Esophagus muscularis mucosa (tissue), 4 donors: Measurements from ENCODE around the gene DDR2. TPM values are rescaled to one million over a fixed set of nuclear protein-coding genes. Genes with fewer than 3 reads are reported as not detected.

Experiments
- DNase-seq: peaks from one replicate; pipeline ENCODE4 v3.0.0-alpha.2; 2017; ENCODE audit errors: extremely low spot score
- H3K27ac ChIP-seq, 4 donors: fragments of 200-600 bp; sonication (generic); replicated peaks in 1 of 4; 1 replicate in 3 of 4; 2 replicates in 1 of 4; pipeline ENCODE4 v1.5.1; 2016 to 2019; ENCODE audit warnings: mild to moderate bottlenecking in 1 of 4
- H3K27me3 ChIP-seq, 4 donors: fragments of 200-600 bp; sonication (generic); one replicate each; pipeline versions ENCODE4 v1.5.1 to v1.6.0; 2016 to 2019
- H3K36me3 ChIP-seq, 4 donors: fragments of 200-600 bp; sonication (generic); one replicate each; pipeline ENCODE4 v1.5.1; 2016 to 2019
- H3K4me1 ChIP-seq, 4 donors: fragments of 200-600 bp; sonication (generic); one replicate each; pipeline ENCODE4 v1.5.1; 2016 to 2019
- H3K4me3 ChIP-seq, 4 donors: fragments of 200-600 bp; sonication (generic); 1 replicate in 2 of 4; 2 replicates in 2 of 4; pipeline ENCODE4 v1.5.1; 2016 to 2019; ENCODE audit warnings: mild to moderate bottlenecking in 4 of 4, moderate library complexity in 1 of 4
- H3K9me3 ChIP-seq, 4 donors: fragments of 200-600 bp; sonication (generic); 1 replicate in 3 of 4; 2 replicates in 1 of 4; pipeline ENCODE4 v1.5.1; 2016 to 2019
- CTCF ChIP-seq, 3 experiments: fragments of 200-600 bp in 2 of 3; fragments of 450-650 bp in 1 of 3; sonication (generic) in 2 of 3; IDR thresholded peaks; one replicate each; pipeline ENCODE4 v1.5.1; 2017 to 2019; ENCODE audit warnings: antibody characterized with exemption in 3 of 3, mild to moderate bottlenecking in 2 of 3, moderate library complexity in 1 of 3
- EP300 ChIP-seq: sonication (generic); formaldehyde crosslinking; IDR thresholded peaks from one replicate; pipeline ENCODE4 v1.6.1; 2017; ENCODE audit warnings: antibody characterized with exemption
- POLR2A ChIP-seq: fragments of 450-650 bp; IDR thresholded peaks from one replicate; pipeline ENCODE4 v1.6.1; 2017; ENCODE audit warnings: antibody characterized with exemption, moderate library complexity, mild to moderate bottlenecking, low read depth
- POLR2AphosphoS5 ChIP-seq, 2 donors: sonication (generic); formaldehyde crosslinking; IDR thresholded peaks; one replicate each; pipeline ENCODE4 v1.6.1; 2017; ENCODE audit warnings: antibody characterized with exemption in 2 of 2
- whole genome bisulfite sequencing: methylation state at CpG from one replicate; pipeline ENCODE4 v1.1.5; 2018; 5-methylcytosine and 5-hydroxymethylcytosine counted together
- intact Hi-C: fragments of 100-400 bp; cut with DNase I; formaldehyde crosslinking; loops from one replicate; pipeline ENCODE4 v1.15.1; 2023
- total RNA-seq, 4 donors: library from RNA; depleted of rRNA; stranded (reverse); fragments of >200 nt; gene quantifications; one replicate each; pipeline versions ENCODE4 v1.1.0 to v1.2.1, GENCODE V29; 2016

The DDR2 gene
- total RNA-seq, 4 donors from 2014 or later = 143 to 194 (median 175) TPM

GRCh38 chr1:162644986-162645314 is 12.7 kb downstream of the DDR2 start:
- intact Hi-C loops = no loop called here
- H3K36me3 ChIP-seq = no peaks in the 10 kb centered on the region
- TF ChIP-seq EP300 = no peak
- TF ChIP-seq CTCF (IDR thresholded peaks at IDR 0.05) = no peak
- no peak for TF ChIP-seq POLR2A
- TF ChIP-seq POLR2AphosphoS5 (IDR thresholded peaks at IDR 0.05) = no peak
- no peak for DNase-seq
- WGBS = 97% methylated on average over 3 of the region's 3 CpGs
- H3K9me3 ChIP-seq = no peaks in the 10 kb centered on the region
- H3K27ac ChIP-seq = no peak overlapping the region
- peaks cover 4 to 81% (median 76%) of the 10 kb centered on the region in 4 donors for H3K4me1 ChIP-seq
- H3K4me3 ChIP-seq = no peak overlapping the region
- H3K27me3 ChIP-seq = no peaks in the 10 kb centered on the region

- H3K27ac ChIP-seq = no peak overlapping the region
- H3K4me1 ChIP-seq = peaks cover 4 to 81% (median 74%) of the 10 kb centered on the region in 4 donors
- TF ChIP-seq POLR2AphosphoS5 (IDR thresholded peaks at IDR 0.05) (no peak), EP300 (no peak), CTCF (IDR thresholded peaks at IDR 0.05) (no peak), POLR2A (no peak)
- H3K27me3 ChIP-seq = no peaks in the 10 kb centered on the region
- no peak overlapping the region for H3K4me3 ChIP-seq
- no peaks in the 10 kb centered on the region for H3K9me3 ChIP-seq
- intact Hi-C loops = no loop called here
- H3K36me3 ChIP-seq = no peaks in the 10 kb centered on the region
- no peak for DNase-seq
- WGBS = 78% methylated on average over 4 of the region's 4 CpGs
Measured at GRCh38 chr1:162645666-162646065, 13.4 kb downstream of the DDR2 start.

GRCh38 chr1:162649583-162649982 is 17.3 kb downstream of the DDR2 start:
- DNase-seq = no peak
- no peak overlapping the region for H3K4me3 ChIP-seq
- no peaks in the 10 kb centered on the region for H3K36me3 ChIP-seq
- WGBS = 80% methylated on average over 3 of the region's 3 CpGs
- no peaks in the 10 kb centered on the region for H3K27me3 ChIP-seq
- H3K27ac ChIP-seq = no peak overlapping the region
- intact Hi-C loops = no loop called here
- no peak for TF ChIP-seq EP300
- TF ChIP-seq POLR2A = no peak
- no peak for TF ChIP-seq POLR2AphosphoS5 (IDR thresholded peaks at IDR 0.05)
- TF ChIP-seq CTCF (IDR thresholded peaks at IDR 0.05) = no peak
- peaks cover 8 to 73% (median 64%) of the 10 kb centered on the region in 4 donors for H3K4me1 ChIP-seq
- no peaks in the 10 kb centered on the region for H3K9me3 ChIP-seq

GRCh38 chr1:162654915-162655620 is 22.8 kb downstream of the DDR2 start:
- intact Hi-C loops = no loop called here
- H3K4me3 ChIP-seq = no peak overlapping the region
- H3K9me3 ChIP-seq = no peaks in the 10 kb centered on the region
- H3K36me3 ChIP-seq = peaks cover 0 to 10% (median 4%) of the 10 kb centered on the region in 4 donors
- 59% methylated on average over 5 of the region's 5 CpGs for WGBS
- H3K27ac ChIP-seq = peak overlapping the region; percentile 40 to 63 (median 45)
- peaks cover 11 to 67% (median 49%) of the 10 kb centered on the region in 4 donors for H3K4me1 ChIP-seq
- H3K27me3 ChIP-seq = no peaks in the 10 kb centered on the region
- no peak for TF ChIP-seq POLR2A
- TF ChIP-seq POLR2AphosphoS5 (IDR thresholded peaks at IDR 0.05) = no peak
- no peak for TF ChIP-seq CTCF (IDR thresholded peaks at IDR 0.05)
- no peak for TF ChIP-seq EP300
- DNase-seq = peak; percentile 90
